K562 (cell line): ENCODE data around the gene CNIH3. TPM values are rescaled to one million over a fixed set of nuclear protein-coding genes. Genes with fewer than 3 reads are reported as not detected.

Experiments
- ETS1 ChIP-seq: conservative IDR thresholded peaks from 2 replicates; pipeline ENCODE4 v1.6.1; 2011; ENCODE audit warnings: low read depth, mild to moderate bottlenecking, low read length; ENCODE audit not compliant: control insufficient read depth
- GATA2 ChIP-seq: sonication (generic); formaldehyde crosslinking; IDR thresholded peaks from 2 replicates; pipeline ENCODE4 v1.4.0; 2020; ENCODE audit warnings: mild to moderate bottlenecking, missing genetic modification reagents
- HBP1 ChIP-seq: fragments of 450-650 bp; formaldehyde crosslinking; IDR thresholded peaks from 2 replicates; pipeline ENCODE4 v1.4.0; 2022; ENCODE audit warnings: missing genetic modification characterization
- HLTF ChIP-seq: fragments of 450-650 bp; IDR thresholded peaks from 2 replicates; pipeline ENCODE4 v1.6.1; 2016
- HNRNPH1 ChIP-seq: fragments of 200-400 bp; formaldehyde crosslinking; optimal IDR thresholded peaks from 2 replicates; pipeline ENCODE3; 2017; ENCODE audit warnings: low read depth, mild to moderate bottlenecking, low read length, moderate library complexity
- NCOA1 ChIP-seq: fragments of 450-650 bp; IDR thresholded peaks from 2 replicates; pipeline ENCODE4 v1.6.1; 2016; ENCODE audit warnings: low read depth
- ZNF324 ChIP-seq: fragments of 250-450 bp; sonication (Bioruptor Pico); IDR thresholded peaks from 2 replicates; pipeline ENCODE4 v1.4.0; 2020; ENCODE audit warnings: mild to moderate bottlenecking
- ZNF507 ChIP-seq: conservative IDR thresholded peaks from 2 replicates; pipeline ENCODE4 v1.6.1; 2017; ENCODE audit warnings: missing genetic modification characterization, missing compliant biosample characterization
- ZNF766 ChIP-seq: fragments of 200-800 bp; sonication (Bioruptor generic); conservative IDR thresholded peaks from 2 replicates; pipeline ENCODE4 v1.6.1; 2016; ENCODE audit warnings: missing genetic modification characterization, missing compliant biosample characterization
- polyA plus RNA-seq, 8 experiments: library from polyadenylated mRNA; depleted of rRNA in 4 of 8; stranded (reverse) in 5 of 8; unstranded in 3 of 8; fragments of >200 nt; fragmentation: Nextera tagmentation in 2 of 8; fragmentation: Illumina TruSeq in 1 of 8; extraction: Ambion mirVana in 2 of 8; extraction: Trizol in 1 of 8; gene quantifications; 2 replicates each; pipeline versions ENCODE4 v1.2.1 to v1.2.3, GENCODE V29; 2011 to 2014; ENCODE audit warnings: inconsistent platforms in 1 of 8, missing spikeins in 1 of 8
- total RNA-seq, 7 experiments: library from RNA; depleted of rRNA in 6 of 7; stranded (reverse); fragments of >200 nt in 6 of 7; fragmentation: Illumina TruSeq in 2 of 7; extraction: Trizol in 2 of 7; gene quantifications; 2 replicates each; pipeline versions ENCODE4 v1.2.1 to v1.2.3, GENCODE V29; 2011 to 2021; ENCODE audit warnings: low replicate concordance in 1 of 7
- TF ChIP-seq, protein P1 (sequence below): sonication (generic); formaldehyde crosslinking; IDR thresholded peaks from 2 replicates; pipeline ENCODE4 v1.8.0; 2023; ENCODE audit warnings: missing genetic modification reagents, mild to moderate bottlenecking, borderline replicate concordance

The CNIH3 gene
- total and polyA plus RNA-seq, 9 of the 15 experiments (the other 6 are each of a cell fraction or from before 2014, with no cell fraction given), result 0.14 to 1.8 (median 0.79) TPM

DNA sequence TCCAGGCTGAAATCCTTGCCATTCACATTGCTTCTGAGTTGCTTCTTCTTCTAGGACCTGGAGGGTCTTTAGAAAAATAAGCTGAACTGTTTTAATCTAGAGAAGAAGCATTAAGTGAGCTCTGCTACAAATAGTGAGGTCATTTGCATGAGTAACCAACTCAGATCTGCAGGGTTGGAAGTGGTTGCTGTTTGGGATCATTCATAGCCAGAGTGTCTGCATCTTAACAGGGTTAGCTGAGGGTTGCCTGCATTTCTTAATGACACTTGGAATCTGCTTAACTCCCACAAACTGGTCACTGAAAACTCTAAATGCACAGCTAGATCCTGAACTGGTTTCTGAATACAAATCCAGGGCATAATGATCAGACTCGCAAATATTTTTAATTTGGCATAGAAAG is 9.9 kb downstream of the CNIH3 start (continued):
- TF ChIP-seq HBP1 (no peak), ZNF324 (CRISPR knock-in tag) (no peak), ZNF766 (no peak), NCOA1 (no peak), HLTF (no peak), GATA2 (no peak), ZNF507 (tag) (no peak), HNRNPH1 (no peak), ETS1 (no peak)
- TF ChIP-seq, protein P1, sequence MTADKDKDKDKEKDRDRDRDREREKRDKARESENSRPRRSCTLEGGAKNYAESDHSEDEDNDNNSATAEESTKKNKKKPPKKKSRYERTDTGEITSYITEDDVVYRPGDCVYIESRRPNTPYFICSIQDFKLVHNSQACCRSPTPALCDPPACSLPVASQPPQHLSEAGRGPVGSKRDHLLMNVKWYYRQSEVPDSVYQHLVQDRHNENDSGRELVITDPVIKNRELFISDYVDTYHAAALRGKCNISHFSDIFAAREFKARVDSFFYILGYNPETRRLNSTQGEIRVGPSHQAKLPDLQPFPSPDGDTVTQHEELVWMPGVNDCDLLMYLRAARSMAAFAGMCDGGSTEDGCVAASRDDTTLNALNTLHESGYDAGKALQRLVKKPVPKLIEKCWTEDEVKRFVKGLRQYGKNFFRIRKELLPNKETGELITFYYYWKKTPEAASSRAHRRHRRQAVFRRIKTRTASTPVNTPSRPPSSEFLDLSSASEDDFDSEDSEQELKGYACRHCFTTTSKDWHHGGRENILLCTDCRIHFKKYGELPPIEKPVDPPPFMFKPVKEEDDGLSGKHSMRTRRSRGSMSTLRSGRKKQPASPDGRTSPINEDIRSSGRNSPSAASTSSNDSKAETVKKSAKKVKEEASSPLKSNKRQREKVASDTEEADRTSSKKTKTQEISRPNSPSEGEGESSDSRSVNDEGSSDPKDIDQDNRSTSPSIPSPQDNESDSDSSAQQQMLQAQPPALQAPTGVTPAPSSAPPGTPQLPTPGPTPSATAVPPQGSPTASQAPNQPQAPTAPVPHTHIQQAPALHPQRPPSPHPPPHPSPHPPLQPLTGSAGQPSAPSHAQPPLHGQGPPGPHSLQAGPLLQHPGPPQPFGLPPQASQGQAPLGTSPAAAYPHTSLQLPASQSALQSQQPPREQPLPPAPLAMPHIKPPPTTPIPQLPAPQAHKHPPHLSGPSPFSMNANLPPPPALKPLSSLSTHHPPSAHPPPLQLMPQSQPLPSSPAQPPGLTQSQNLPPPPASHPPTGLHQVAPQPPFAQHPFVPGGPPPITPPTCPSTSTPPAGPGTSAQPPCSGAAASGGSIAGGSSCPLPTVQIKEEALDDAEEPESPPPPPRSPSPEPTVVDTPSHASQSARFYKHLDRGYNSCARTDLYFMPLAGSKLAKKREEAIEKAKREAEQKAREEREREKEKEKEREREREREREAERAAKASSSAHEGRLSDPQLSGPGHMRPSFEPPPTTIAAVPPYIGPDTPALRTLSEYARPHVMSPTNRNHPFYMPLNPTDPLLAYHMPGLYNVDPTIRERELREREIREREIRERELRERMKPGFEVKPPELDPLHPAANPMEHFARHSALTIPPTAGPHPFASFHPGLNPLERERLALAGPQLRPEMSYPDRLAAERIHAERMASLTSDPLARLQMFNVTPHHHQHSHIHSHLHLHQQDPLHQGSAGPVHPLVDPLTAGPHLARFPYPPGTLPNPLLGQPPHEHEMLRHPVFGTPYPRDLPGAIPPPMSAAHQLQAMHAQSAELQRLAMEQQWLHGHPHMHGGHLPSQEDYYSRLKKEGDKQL (CRISPR knock-in tag), result no peak
